HL-60/S4 treated with retinoic acid at 250 ng/mL for 4 days and 3 days (cell line): Measurements from ENCODE around the gene UBE4B.
"Not testable (repeated sequence)": the region's sequence is repeated elsewhere in the genome, so short reads cannot be mapped to it uniquely, and the experiment has no call there.

ENCODE experiments used
- in situ Hi-C: fragments of 300-500 bp; cut with MboI; formaldehyde crosslinking; loops from 2 replicates; pipeline ENCODE4 v1.7.0; 2022; ENCODE audit warnings: low sequenced_read_pairs

The UBE4B gene

GRCh38 chr1:10070206-10070605 is 37.4 kb downstream of the UBE4B start:
- in situ Hi-C loops, result no loop called here

DNA sequence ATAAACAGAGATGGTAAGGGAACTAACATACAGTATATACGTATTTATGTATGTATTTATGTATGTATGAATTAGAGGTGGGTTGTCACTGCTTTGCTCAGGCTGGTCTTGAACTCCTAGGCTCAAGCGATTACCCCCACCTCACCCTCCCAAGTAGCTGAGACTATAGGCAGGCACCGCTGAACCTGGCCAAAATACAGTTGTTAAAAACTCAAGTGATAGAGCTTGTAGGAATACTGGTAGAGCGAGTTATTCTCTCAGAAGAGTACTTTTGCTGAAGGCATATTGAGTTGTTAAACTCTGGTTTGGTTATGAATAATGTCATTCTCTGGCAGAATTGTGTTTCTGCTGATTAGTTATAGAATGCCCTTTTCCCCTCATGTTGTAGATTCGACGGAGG is 38.9 kb downstream of the UBE4B start:
- in situ Hi-C loops, result no loop called here

DNA sequence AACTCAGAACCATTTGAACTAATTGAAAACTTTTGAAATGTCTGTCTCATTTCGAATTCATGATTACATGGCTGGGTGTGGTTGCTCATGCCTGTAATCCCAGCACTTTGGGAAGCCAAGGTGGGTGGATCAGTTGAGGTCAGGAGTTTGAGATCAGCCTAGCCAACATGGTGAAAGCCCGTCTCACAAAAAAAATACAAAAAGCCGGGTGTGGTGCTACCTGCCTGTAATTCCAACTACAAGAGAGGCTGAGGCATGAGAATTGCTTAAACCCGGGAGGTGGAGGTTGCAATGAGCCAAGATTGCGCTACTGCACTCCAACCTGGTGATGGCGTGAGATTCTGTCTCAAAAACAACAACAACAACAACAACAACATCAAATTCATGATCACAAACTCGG is 40.6 kb downstream of the UBE4B start:
- in situ Hi-C loops, result not testable (repeated sequence)

GRCh38 chr1:10074059-10074851 is 41.5 kb downstream of the UBE4B start:
- in situ Hi-C loops, result no loop called here

- in situ Hi-C loops, result no loop called here
Measured at GRCh38 chr1:10074852-10075730, 42.3 kb downstream of the UBE4B start.

DNA sequence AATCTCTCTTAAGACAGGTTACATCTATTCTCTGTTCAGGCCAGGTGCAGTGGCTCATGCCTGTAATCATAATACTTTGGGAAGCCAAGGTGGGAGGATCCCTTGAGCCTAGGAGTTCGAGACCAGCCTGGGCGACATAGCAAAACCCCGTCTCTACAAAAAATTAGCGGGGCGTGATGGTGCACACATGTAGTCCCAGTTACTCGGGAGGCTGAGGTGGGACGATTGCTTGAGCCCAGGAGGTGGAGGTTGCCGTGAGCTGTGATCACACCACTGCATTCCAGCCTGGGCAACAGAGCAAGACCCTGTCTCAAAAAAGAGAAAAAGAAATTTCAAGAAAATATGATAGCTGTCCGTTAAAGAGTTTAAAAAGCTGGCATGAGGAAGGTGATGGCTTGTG is 43.0 kb downstream of the UBE4B start:
- in situ Hi-C loops, result no loop called here

DNA sequence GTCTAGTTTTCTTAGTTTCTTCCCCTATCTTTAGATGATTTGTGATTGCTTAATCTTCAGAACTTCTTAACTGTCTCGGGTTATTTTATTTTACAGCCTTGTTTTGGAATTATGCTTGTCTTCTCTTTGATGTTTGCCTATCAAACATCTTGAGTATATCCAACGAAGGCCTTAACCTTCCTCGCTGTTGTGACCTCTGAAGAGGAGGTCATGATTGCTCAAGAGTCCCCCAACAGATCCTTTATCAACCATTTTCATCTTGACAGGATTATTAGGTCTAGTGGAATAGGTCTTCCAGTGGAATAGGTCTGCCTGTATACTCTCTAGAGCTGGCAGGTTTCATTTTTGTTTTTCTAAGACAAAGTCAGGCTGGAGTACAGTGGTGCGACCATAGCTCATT is 45.7 kb downstream of the UBE4B start:
- in situ Hi-C loops, result no loop called here

DNA sequence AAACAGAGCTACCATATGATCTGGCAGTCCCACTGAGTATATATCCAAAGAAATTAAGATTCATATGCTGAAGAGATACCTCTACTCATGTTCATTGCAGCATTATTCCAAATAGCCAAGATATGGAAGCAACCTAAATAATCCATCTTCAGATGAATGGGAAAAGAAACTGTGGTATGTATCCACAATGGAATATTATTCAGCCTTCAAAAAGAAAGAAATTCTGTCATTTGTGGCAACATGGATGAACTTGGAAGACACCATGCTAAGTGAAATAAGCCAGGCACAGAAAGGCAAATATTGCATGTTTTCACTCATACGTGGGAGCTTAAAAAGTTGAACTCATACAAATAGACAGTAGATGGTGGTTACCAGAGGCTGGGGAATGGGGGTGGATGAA is 47.8 kb downstream of the UBE4B start:
- in situ Hi-C loops, result no loop called here

GRCh38 chr1:10082785-10083479 is 50.2 kb downstream of the UBE4B start:
- in situ Hi-C loops, result no loop called here

DNA sequence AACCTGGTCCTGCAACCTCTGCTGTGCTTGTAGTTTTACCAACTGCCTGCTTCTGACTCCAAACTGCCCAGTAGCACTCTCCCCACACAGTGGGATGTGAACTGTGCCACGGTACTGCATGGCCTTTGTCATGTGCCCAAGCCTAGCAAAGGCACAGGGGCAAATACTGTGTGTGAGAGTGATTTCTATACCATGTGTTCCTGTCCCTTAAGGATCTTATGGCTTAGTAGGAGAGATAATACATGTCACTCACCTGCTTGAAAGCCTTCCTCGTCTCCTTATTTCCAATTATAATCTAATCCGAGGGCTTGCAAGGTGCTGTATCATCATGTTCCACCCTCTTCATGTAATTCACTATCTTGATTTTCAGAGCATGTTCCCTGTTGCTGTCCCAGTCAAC is 51.3 kb downstream of the UBE4B start:
- in situ Hi-C loops, result no loop called here

DNA sequence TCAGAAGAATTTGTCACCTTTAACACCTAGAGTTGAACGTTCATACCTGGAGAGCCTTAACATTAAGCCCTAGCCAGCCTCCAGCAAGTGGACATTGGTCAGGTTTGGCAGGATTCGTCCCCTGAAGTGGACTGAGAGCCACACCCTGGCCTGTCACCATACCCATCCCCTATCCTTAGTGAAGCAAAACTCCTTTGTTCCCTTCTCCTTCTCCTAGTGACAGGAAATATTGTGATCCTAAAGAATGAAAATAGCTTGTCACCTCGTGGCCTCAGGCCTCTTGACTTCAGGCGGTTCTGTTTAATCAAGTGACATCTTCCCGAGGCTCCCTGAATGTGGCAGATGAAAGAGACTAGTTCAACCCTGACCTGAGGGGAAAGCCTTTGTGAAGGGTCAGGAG is 52.3 kb downstream of the UBE4B start:
- in situ Hi-C loops, result no loop called here

GRCh38 chr1:10087210-10087609 is 54.5 kb downstream of the UBE4B start:
- in situ Hi-C loops, result no loop called here

DNA sequence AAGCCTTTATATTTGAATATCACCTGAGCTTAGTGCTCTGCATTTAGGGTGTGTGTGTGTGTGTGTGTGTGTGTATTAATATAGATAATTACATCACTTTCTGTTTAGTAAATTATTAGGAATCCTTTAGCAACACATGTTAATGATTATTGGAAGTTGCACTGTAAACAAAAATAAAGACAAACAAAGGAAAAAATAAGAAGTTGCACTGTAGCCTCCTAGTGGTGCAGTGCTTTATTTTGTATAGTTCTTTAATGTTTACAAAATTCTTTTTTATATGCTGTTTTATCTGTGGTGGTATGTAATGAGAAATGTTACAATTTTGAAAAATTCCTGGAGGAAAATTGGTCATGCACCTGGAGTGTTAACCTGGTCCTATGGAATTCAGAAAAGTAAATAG is 69.2 kb downstream of the UBE4B start:
- in situ Hi-C loops, result no loop called here

DNA sequence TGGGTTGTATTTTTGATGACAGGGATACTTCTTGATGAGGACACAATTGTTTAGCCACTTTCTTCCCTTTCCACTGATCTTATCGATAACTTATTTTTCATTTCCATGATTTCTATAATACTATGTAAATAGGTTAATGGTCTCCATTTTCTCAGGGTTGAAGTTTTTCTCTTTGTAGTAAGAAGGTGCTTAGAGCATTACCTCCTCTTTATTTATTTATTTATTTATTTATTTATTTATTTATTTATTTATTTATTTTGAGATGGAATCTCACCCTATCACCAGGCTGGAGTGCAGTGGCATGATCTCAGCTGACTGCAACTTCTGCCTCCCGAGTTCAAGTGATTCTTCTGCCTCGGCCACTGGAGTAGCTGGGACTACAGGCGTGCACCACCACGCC is 70.4 kb downstream of the UBE4B start:
- in situ Hi-C loops, result no loop called here

DNA sequence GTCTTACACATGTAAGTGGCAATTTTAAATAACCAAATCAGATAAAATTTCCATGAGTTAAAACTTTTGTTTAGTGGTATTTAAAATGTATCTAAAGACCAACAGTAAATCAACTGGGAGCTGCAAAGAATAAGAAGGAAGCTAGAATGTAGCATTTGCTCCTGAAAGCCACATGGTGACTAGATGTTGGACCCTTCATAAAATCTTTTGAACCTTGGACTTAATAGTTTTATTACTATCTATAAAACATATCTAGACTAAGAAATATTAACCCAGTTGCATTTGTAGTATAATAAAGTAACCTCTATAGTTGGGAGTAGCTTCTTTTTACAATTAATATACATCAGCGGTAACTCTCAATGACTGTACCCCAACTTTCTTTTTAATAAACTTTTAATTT is 72.1 kb downstream of the UBE4B start:
- in situ Hi-C loops, result no loop called here

- in situ Hi-C loops, result no loop called here
Measured at GRCh38 chr1:10105484-10105883, 72.7 kb downstream of the UBE4B start.

GRCh38 chr1:10106241-10106640 is 73.5 kb downstream of the UBE4B start:
- in situ Hi-C loops, result no loop called here

GRCh38 chr1:10106756-10107475 is 74.2 kb downstream of the UBE4B start:
- in situ Hi-C loops, result no loop called here

- in situ Hi-C loops, result not testable (repeated sequence)
Measured at GRCh38 chr1:10107476-10107847, 74.7 kb downstream of the UBE4B start.

DNA sequence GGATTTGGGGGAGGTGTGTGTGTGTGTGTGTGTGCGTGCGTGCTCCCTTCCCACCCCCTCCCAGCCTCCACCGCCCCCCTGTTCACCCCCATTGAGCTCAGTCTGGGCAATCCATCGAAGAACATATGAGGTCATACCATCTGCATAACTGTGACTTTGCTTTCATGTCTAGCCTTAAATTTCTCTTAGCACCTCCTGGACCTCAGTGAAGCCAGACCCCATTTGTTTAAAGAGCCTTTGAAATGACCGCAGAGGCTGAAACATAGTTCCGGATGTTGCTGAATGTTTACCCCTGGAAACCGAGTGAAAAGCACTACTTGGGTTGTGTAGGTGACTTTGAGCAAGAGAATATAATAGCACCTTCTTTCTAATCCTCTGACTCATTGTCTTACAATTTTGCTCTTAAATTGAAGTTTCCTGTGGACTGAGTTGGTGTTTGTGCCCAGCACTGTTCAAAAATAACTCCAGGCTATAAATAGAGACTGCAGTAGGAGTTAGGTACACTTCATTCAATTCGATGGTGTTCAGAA is 75.4 kb downstream of the UBE4B start:
- in situ Hi-C loops, result no loop called here
